Measurements from ENCODE around the gene DOK3.

- TF ChIP-seq CTCF (IDR thresholded peaks at IDR 0.05; ENCODE audit: extremely low read depth in 1 of 2, insufficient read depth in 1 of 2, low read depth in 1 of 2, low read length in 2 of 2), result no peak
- TF ChIP-seq POLR2A (IDR thresholded peaks at IDR 0.05; ENCODE audit: low read depth, low read length), result no peak
- TF ChIP-seq FOS (IDR thresholded peaks at IDR 0.05; ENCODE audit: borderline replicate concordance, insufficient read depth, low read length), result no peak
- no peak for TF ChIP-seq GATA2 (IDR thresholded peaks at IDR 0.05; ENCODE audit: insufficient read depth, insufficient read length, low read depth, low read length)
- no peak for TF ChIP-seq EZH2 (IDR thresholded peaks at IDR 0.05; ENCODE audit: borderline replicate concordance, low read depth, low read length, severe bottlenecking)
Measured at GRCh38 chr5:177530638-177531037, 21.0 kb upstream of the DOK3 start.
